SK-N-MC (cell line): ENCODE data around the gene SIX5.

Experiments used
- EZH2 ChIP-seq: fragments of 200-600 bp; sonication (generic); IDR thresholded peaks from one replicate; pipeline ENCODE4 v1.6.1; 2017; ENCODE audit warnings: antibody characterized with exemption
- POLR2AphosphoS5 ChIP-seq: IDR thresholded peaks from 2 replicates; pipeline ENCODE4 v1.6.1; 2012; ENCODE audit warnings: mild to moderate bottlenecking, low read depth, low read length, borderline replicate concordance

DNA sequence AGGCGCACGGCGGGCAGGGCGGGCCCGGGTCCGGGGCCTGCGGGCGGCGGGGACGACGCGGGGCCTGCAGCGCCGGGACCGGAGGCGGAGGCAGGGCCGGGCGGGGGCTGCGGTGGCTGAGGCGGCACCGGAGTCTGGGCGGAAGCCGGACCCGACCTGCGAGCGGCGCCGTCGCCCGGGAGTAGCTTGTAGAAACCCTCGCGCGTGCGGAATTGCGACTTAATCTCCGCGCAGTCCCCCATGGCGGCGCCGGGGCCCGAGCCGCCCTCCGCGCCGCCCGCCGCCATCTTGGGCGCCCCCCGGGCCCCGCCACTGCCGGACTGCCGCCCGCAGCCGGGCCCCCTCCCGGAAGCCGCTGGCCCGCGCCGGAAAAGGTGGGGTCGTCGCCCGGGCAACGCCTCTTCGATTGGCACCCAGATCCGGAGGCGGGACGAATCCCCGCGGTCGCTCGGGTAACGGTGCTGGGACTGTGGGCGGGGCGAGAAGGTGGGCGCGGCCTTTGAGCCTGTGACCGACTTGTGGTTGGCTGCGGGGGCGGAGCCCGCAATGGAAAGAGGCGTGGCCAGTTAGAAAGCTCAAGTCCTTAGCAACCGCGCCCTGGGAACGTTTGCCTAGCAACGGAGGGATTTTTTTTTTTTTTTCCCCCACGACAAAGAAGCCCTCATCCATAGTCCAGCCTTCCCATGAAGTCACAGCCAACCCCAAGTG lies 23.6 kb upstream of the SIX5 start, which contains the start of gene DMWD:
- TF ChIP-seq EZH2 (no peak), POLR2AphosphoS5 (no peak)
